Left ventricle myocardium inferior (tissue), 1 donor: Measurements from ENCODE around the gene CCDC175. TPM values are rescaled to one million over a fixed set of nuclear protein-coding genes. Genes with fewer than 3 reads are reported as not detected.

ENCODE experiments used
- DNase-seq: peaks from one replicate; pipeline ENCODE4 v3.0.0-alpha.2; 2020
- H3K27ac ChIP-seq: fragments of 200-600 bp; replicated peaks from 2 replicates; pipeline ENCODE4 v1.8.0; 2021
- H3K27me3 ChIP-seq: fragments of 200-600 bp; 2 replicates; pipeline ENCODE4 v1.8.0; 2021; ENCODE audit warnings: low read depth
- H3K36me3 ChIP-seq: fragments of 200-600 bp; 2 replicates; pipeline ENCODE4 v1.8.0; 2021
- H3K4me1 ChIP-seq: fragments of 200-600 bp; 2 replicates; pipeline ENCODE4 v1.8.0; 2021
- H3K4me3 ChIP-seq: fragments of 200-600 bp; 2 replicates; pipeline ENCODE4 v1.8.0; 2021; ENCODE audit warnings: mild to moderate bottlenecking, moderate library complexity
- H3K9me3 ChIP-seq: fragments of 200-600 bp; replicated peaks from 2 replicates; pipeline ENCODE4 v1.8.0; 2021
- intact Hi-C: fragments of 100-400 bp; cut with micrococcal nuclease; formaldehyde crosslinking; loops from one replicate; pipeline ENCODE4 v1.11.0; 2022
- total RNA-seq: library from RNA; stranded (reverse); fragmentation: NEBNext Ultra II Directional; extraction: Animal tissue kit (Norgen Biotek cat#: 25700); gene quantifications from one replicate; pipeline ENCODE4 v1.2.1, GENCODE V29; 2021
- TF ChIP-seq, protein P1 (sequence below): fragments of 200-600 bp; IDR thresholded peaks from 2 replicates; pipeline ENCODE4 v1.8.0; 2021; ENCODE audit warnings: antibody characterized with exemption, mild to moderate bottlenecking, borderline replicate concordance
- donor health status: DM: no; HTN: yes; CAD: no; lungs with severe emphysema.

The CCDC175 gene
- total RNA-seq, 1 donor from 2014 or later, result not detected

DNA sequence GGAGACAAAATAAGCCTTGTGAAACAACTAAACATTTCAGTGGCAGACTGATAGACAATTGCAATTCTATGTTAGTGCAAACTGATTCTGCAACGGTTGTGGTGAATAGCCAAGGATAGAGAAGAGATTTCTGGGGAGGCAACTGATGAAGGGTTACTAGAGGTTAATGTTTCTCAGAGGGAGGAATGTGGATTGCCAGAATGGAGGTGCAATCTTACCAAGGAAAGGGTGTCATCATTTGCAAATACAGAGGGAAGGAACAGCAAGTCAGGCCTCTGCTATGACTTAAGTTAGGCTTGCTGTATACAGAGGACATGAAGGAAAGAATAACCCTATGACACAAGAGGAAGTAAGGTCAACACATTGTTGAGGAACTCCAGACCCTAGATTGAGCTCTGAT lies 35.8 kb downstream of the CCDC175 start:
- peaks cover 23% of the 10 kb centered on the region for H3K27me3 ChIP-seq
- intact Hi-C loops, result no loop called here
- no peak overlapping the region for H3K27ac ChIP-seq
- H3K4me3 ChIP-seq, result no peak overlapping the region
- no peaks in the 10 kb centered on the region for H3K36me3 ChIP-seq
- TF ChIP-seq, protein P1, sequence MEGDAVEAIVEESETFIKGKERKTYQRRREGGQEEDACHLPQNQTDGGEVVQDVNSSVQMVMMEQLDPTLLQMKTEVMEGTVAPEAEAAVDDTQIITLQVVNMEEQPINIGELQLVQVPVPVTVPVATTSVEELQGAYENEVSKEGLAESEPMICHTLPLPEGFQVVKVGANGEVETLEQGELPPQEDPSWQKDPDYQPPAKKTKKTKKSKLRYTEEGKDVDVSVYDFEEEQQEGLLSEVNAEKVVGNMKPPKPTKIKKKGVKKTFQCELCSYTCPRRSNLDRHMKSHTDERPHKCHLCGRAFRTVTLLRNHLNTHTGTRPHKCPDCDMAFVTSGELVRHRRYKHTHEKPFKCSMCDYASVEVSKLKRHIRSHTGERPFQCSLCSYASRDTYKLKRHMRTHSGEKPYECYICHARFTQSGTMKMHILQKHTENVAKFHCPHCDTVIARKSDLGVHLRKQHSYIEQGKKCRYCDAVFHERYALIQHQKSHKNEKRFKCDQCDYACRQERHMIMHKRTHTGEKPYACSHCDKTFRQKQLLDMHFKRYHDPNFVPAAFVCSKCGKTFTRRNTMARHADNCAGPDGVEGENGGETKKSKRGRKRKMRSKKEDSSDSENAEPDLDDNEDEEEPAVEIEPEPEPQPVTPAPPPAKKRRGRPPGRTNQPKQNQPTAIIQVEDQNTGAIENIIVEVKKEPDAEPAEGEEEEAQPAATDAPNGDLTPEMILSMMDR, result no peak
- no peaks in the 10 kb centered on the region for H3K9me3 ChIP-seq
- H3K4me1 ChIP-seq, result no peaks in the 10 kb centered on the region
- DNase-seq, result no peak

DNA sequence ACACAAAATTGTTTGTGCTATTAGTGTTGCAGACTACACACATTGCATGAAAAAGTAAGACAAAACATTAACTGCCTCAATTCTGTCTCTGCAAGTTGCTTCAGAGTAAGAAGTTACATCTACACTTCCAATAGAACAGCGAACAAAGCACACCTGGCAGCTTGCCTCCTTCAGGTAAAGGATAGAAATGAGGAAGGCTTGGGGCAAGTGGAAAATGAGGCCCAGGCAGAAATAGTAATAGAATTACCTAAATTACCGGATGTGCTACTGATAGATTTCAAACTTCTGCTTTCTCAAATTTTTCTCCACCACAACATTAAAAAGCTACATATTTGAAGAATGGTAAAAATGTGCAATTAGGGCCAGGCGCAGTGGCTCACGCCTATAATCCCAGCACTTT lies 37.7 kb downstream of the CCDC175 start:
- Histone ChIP-seq H3K4me3 (no peak overlapping the region), H3K27ac (no peak overlapping the region), H3K4me1 (no peaks in the 10 kb centered on the region), H3K36me3 (no peaks in the 10 kb centered on the region), H3K9me3 (no peaks in the 10 kb centered on the region), H3K27me3 (peaks cover 11% of the 10 kb centered on the region)
- intact Hi-C loops, result no loop called here
- TF ChIP-seq, protein P1, result no peak
- no peak for DNase-seq

DNA sequence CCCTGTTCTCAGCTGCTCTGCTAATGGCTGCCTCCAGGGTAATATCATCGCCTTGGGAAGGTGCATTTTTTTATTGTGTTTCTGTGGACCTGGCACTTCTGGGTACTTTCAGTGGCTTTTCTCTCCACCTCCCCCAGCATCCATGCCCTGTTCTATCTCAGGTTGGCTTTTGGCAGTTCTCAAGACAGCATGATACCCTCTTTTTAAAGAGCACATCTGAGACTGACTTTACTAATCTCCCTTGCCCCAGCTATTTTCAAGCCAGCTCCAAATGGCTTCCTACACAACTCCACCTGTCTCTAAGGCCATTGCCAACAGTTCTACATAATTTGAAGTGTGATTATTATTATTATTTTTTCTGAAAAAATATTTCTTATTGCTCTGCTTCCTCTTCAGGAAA lies 39.1 kb downstream of the CCDC175 start:
- Histone ChIP-seq H3K4me1 (no peaks in the 10 kb centered on the region), H3K27me3 (no peaks in the 10 kb centered on the region), H3K4me3 (no peak overlapping the region), H3K36me3 (no peaks in the 10 kb centered on the region), H3K9me3 (no peaks in the 10 kb centered on the region), H3K27ac (no peak overlapping the region)
- no peak for DNase-seq
- intact Hi-C loops, result no loop called here
- TF ChIP-seq, protein P1, result no peak

DNA sequence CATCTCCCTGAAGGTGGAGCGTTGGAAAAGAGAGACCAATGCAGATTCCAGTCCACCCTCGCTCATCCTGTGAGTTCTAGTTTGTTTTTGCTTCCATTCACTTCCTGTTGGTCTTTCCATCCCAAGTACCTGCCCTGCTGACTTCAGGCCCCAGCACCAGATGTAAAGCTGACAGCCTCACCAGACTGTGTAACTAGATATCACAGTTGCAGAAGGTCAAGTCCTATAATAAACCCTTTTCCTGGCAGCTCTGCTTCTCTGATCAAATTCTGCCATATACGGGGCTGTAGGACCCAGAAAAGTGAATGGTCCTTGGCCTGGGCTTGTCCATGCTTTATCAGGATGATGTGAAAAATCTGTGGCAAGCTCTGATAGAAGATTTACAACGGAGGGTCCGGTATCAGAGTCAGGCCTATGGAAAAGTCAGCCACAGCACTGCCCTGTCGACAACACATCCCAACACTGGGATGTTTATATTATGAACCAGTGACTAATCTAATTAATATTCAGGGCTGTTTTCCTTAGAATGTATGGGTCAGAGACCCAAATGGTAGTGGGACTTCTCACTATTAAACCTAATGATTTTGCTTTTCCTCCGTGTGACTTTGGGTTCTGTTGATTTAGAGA lies 42.1 kb downstream of the CCDC175 start:
- Histone ChIP-seq H3K27ac (no peak overlapping the region), H3K4me3 (no peak overlapping the region), H3K9me3 (no peaks in the 10 kb centered on the region), H3K27me3 (peaks cover 6% of the 10 kb centered on the region), H3K4me1 (no peaks in the 10 kb centered on the region), H3K36me3 (no peaks in the 10 kb centered on the region)
- DNase-seq, result no peak
- intact Hi-C loops, result no loop called here
- TF ChIP-seq, protein P1, result no peak

DNA sequence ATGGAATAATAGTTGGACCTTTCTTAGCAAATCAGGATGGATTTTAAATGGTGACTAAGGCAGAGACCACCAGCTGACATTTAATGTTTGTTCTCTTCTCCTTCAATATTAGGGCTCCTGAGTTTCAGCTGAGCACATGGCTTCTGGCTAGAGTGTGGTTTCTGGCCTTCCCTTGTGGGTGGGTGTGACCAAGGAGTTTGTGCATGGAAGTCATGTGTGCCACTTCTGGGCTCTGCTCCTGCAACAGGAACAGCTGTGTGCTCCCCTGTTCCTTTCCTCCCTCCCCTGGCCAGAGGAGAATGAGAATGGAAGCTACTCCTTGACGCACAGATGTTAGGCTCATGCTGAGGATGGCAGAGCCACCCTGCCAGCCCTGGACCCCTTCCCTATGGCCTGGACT lies 44.2 kb downstream of the CCDC175 start:
- intact Hi-C loops, result no loop called here
- no peak overlapping the region for H3K27ac ChIP-seq
- peaks cover 6% of the 10 kb centered on the region for H3K27me3 ChIP-seq
- TF ChIP-seq, protein P1, result no peak
- H3K4me3 ChIP-seq, result no peak overlapping the region
- no peaks in the 10 kb centered on the region for H3K36me3 ChIP-seq
- DNase-seq, result no peak
- peaks cover 10% of the 10 kb centered on the region for H3K9me3 ChIP-seq
- no peaks in the 10 kb centered on the region for H3K4me1 ChIP-seq

DNA sequence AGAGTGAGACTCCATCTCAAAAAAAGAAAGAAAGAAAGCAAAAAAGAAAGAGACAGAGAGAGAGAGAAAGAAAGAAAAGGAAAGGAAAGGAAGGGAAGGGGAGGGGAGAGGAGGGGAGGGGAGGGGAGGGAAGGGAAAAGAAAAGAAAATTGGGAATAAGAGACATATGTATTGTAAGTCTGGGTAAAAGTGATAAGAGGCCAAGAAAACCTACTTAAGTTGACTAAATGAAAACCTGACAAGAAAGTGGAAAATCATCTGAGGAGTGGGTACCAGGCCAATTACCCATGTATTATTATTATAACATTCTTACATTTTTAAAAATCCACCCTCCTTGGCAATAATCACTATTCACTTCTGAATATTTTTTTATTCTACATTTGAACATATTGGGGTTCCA lies 46.3 kb downstream of the CCDC175 start:
- H3K4me3 ChIP-seq, result no peak overlapping the region
- H3K9me3 ChIP-seq, result peaks cover 11% of the 10 kb centered on the region
- intact Hi-C loops, result no loop called here
- no peaks in the 10 kb centered on the region for H3K36me3 ChIP-seq
- DNase-seq, result no peak
- H3K27ac ChIP-seq, result no peak overlapping the region
- H3K27me3 ChIP-seq, result peaks cover 6% of the 10 kb centered on the region
- H3K4me1 ChIP-seq, result no peaks in the 10 kb centered on the region
- TF ChIP-seq, protein P1, result no peak
